GM12892 (cell line): ENCODE results near the gene KIF3A.

Experiments
- POLR2A ChIP-seq: IDR thresholded peaks from 2 replicates; pipeline ENCODE4 v1.6.1; 2011; ENCODE audit warnings: low read depth, low read length, control low read depth
- POLR2AphosphoS5 ChIP-seq: IDR thresholded peaks from 2 replicates; pipeline ENCODE4 v1.6.1; 2011; ENCODE audit warnings: low read depth, low read length, control low read depth

DNA sequence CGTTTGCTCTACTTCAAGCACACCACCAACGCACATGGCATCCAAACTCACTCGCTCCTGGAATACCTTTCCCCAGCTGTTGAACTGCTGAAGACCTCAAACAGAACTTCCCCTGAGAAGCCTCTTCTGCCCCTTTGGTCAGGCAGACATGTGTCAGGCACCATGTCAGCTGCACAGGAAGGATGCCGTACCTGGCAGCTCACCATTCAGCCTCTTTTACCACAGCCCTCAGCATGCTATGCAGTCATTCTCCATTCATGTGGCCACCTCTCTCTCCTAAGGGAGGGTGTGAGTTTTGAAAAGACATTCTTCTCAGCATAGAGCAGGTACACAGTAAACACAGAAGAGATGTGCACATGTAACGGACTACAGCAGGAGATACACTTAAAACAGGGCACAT, 49.4 kb downstream of the KIF3A start:
- TF ChIP-seq POLR2A (no peak), POLR2AphosphoS5 (no peak)
